ENCODE results near the gene PABPN1.

PABPN1 gene

DNA sequence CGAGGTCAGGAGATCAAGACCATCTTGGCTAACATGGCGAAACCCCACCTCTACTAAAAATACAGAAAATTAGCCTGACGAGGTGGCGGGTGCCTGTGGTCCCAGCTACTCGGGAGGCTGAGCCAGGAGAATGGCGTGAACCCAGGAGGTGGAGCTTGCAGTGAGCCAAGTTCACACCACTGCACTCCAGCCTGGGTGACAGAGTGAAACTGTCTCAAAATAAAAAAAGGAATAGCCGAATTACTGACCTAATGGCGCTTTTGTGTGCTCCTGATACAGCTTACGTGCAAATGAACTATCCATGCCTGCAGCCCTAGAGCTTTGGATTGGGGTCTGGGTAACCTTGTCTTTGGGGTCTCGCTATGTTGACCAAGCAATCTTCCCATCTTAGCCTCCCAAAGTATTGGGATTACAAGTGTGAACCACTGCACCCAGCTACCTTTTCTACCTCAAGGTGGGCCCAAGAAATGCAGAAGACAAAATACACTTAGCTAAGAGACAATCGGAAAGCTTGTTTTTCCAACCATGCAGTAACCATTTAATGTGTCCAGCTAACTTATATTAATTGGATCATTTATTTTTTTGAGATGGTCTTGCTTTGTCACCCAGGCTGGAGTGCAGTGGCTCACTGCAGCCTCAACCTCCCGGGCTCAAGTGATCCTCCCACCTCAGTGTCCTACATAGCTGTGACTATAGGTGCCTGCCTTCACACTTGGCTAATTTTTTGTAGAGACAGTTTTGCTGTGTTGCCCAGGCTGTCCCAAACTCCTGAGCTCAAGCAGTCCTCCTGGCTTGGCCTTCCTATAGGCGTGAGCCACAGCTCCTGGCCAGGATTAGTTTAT is 5.5 kb downstream of the PABPN1 start:
- DNase-seq (ENCODE audit: low read depth, low spot score), result no peak

DNA sequence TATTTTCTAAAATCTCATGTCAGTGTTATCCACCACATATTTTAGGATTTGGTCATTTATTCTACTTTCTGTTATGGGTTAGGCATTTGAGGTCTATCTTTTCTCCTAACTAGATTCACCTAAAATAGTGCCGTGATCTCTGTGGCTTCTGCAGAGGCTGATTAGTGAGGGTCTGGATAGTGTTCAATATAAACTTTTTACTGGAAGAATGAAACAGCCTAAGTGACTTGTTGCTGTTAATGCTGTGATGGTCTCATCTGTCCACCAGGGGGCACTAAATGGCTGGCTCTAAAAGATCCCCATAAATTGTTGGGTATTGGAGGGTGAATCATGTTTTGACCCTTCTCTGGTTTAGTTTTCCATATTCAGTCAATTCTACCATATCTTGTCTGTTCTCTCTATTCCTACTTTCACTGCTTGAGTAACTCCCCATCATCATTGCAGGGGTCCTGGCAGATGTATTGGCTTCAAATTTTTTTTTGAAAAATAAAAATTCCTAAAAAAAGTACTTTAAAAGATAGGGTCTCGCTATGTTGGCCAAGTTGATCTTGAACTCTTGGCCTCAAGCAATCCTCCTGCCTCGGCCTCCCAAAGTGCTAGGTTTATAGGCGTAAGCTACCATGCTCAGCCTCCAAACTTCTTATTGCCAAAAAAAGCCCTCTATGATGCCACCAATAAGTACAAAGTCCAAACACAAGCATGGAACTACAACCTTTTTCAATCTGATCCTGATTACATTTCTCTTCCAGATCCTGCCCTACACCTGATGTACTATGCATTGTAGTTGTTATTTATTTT is 6.9 kb downstream of the PABPN1 start:
- DNase-seq (ENCODE audit: low read depth, low spot score), result peak; percentile 45

DNA sequence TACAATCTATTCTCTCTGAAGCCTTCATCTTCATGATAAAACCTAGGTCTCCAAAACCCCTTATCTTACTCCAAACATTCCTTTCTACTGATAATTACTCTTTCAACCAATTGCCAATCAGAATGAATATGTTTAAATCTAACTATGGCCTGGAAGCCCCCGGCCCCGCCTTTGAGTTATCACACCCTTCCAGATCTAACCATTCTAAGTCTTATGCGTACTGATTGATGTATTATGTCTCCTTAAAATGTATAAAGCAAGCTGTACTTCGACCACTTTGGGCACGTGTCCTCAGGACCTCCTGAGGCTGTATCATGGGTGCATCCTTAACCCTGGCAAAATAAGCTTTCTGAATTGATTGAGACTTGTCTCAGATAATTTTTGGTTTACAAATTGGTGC is 14.4 kb downstream of the PABPN1 start:
- no peak for DNase-seq (ENCODE audit: low read depth, low spot score)

DNA sequence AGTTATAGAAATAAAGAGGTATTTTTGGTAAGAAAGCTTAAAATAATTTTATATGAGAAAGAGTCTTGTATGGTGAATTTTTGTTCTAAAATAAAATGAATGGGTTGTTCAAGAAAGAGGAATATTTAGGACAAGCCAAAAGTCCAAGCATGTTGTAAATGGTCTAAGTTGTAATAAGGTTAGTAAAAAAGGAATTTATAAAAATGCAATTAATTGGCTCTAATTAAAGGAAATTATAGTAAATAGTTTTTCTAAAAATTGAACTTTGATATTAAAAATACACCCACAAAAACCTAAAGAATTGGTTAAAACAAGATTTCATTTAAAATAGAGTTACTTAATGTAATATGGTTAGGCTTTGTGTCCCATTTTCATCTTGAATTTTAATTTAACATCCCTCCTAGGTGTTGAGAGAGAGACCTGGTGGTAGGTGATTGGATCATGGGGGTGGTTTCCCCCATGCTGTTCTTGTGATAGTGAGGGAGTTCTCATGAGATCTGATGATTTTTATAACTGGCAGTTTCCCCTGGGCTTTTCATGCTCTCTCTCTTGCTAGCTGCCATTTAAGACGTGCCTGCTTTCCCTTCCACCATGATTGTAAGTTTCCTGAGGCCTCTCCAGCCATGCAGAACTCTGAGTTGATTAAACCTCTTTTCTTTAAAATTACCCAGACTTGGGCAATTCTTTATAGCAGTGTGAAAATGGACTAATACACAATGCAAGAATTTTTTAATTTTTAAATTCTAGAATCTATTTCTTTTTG is 18.4 kb downstream of the PABPN1 start:
- no peak for DNase-seq (ENCODE audit: low read depth, low spot score)

DNA sequence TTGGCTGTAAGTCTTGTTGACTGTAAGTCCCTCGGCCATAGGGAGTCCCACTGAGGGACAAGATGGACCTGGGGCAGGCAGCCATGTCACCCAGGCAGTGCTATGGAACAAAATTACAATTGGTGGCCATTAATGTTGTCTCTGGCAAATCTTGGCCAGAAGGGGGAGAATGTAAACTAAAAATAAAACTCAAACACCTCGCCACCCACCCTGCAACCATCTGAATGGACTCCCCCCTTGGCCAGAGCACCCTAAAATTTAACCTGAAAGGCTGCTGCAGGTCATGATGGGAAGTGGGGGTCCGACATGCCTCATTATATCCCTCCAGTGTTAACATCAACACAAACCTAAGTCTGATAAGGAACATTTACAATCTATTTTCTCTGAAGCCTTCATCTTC is 23.2 kb downstream of the PABPN1 start:
- no peak for DNase-seq (ENCODE audit: low read depth, low spot score)

DNA sequence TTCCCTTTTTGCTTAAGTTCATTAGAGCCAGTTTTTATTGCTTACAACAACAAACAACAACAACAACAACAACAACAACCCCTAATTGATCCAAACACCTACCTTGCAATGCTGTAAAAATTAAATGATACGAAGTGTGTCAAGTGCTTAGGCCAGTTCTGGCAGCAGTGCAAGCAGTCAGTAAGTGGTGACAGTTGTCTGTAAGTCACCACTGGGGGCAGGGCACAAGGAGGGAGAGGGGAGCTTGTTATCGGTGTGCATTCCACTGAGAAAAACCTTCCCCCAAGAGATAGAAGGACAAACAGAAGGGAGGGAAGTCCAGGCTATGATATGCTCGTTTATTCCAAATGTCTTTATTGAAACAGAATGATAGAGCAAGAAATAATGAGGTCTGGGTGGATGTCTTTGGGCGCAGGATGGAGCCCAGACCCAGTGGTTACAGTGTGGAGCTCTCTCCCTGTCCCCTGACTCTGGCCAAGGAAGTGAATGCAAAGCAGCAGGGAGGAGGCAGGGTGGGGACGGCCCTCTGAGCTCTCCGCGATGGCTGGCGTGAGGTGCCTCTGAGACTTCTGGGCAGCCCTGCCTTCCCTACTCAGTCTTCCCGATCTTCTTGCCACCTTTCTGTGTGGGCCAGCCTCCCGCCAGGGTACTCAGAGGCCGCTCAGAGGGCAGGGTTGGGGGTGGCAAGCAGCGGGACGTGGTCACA is 24.9 kb downstream of the PABPN1 start:
- DNase-seq (ENCODE audit: low read depth, low spot score), result no peak

DNA sequence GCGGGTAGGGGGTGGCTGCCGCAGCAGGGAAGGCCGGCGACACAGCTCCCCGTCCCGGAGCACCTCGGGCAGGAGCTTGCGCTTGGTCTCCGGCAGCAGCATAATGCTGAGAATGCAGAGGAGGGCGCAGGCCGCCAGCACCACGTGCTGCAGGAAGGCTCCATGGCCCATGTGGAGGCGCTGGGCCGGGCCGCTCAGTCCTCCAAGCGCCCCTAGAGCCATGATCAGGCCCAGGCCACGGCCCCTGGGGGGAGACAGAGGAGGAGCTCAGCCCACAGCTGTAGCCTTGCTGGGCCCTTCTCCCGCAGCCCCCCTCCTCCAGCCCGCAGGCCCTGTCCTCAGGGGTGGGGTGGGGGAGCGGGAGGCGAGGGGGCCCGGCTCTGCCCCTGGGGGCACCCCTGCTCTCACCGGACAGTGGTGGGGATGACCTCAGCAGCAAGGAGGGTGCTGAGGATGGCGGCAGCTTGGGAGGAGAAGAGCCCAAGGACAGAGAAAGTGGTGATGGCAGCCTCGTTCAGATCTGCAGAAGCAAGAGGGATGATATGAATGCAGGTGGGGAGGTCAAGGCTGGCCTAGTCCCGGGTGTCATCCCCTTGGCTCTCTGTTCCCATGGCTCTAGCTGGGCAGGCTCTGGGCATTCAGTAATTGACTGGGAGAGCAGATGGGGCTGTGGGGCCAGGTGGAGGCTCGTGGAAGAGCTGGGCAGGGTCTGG is 25.6 kb downstream of the PABPN1 start:
- DNase-seq (ENCODE audit: low read depth, low spot score), result no peak

DNA sequence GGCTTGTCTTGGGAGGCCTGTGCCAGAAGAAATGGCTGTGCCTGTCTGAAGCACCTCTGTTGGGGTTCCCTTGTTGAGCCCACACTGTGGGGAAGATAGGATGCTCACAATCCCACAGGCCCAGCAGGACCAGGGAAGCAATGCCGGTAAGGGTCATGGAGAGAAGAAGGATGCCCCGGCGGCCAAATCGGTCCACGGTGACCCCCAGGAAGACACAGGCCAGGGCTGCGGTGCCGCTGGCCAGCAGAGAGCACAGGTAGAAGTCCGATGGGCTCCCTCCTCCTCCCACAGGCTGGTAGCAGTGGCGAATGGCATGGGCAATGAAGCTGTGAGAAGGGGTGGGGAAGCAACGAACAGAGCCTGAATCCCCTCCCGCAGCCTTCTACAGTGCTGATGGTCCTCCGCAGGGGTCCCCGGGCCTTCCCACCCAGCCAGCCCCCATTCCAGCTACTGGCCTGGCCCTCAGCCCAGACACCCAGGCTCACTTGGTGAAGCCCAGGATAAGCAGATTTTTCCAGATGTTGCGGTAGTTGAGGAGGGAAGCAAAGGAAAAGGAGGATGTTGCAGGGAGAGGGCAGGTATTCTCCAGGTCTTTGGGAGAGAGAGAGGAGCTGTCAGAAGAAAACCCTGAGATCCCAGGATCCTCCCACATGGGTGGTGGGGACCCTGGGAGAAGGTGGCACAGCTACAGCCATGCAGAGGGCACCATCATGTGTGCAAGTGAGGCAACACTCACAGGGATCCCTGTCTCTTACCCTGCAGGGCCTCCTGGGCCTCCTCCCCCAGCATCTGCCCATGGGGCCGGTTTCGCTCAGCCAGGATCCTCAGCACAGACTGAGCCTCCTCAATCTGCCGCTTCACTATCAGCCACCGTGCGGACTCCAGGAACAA is 26.4 kb downstream of the PABPN1 start:
- no peak for DNase-seq (ENCODE audit: low read depth, low spot score)

DNA sequence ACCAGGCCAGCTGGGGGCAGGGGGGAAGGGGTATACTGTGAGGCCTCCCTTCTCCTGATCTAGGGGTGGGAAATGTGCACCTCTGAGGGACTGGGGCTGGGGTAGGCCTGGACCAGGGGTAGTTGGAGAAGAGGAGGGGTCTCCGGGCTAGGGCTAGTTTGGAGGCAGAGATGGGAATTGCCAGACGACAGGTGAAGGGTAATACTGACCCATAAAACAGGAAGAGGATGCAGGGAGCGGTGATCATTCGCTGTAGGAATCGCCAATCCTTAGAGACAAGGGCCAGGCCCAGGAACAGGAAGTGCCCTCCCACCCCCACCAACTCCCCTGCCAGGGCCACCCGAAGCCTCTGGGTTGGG is 27.0 kb downstream of the PABPN1 start:
- DNase-seq (ENCODE audit: low read depth, low spot score), result no peak

DNA sequence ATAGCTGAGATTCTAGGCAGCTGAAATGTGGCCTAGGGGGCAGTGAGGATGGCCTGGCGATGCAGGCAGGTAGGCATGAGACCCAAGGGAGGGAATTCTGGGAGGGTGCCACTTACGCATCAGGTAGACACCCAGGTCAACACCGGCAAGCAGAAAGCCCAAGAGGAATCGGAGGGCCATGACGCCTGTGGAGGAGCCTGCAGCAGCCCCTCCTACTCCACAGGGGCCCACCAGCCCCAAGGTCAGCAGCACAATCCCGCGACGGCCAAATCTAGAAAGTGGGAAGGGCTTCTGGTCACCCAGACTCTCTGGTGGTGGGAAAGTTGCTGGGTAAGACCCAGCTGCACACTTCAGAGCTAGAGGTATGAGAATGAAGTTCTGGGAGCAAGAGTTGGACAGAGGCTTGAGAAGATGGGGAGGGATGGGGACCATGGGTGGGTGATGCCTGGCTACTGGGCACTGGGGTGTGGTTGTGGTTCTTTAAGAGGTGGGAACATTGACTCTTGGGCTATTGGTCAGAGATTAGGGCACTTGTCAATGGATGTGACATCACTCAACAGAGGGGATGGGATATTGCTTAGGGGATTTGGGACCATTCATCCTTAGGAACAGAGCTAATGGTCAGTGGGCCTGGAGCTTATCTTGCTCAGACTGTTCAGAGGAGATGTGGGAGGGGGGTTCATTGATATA is 28.0 kb downstream of the PABPN1 start:
- no peak for DNase-seq (ENCODE audit: low read depth, low spot score)

DNA sequence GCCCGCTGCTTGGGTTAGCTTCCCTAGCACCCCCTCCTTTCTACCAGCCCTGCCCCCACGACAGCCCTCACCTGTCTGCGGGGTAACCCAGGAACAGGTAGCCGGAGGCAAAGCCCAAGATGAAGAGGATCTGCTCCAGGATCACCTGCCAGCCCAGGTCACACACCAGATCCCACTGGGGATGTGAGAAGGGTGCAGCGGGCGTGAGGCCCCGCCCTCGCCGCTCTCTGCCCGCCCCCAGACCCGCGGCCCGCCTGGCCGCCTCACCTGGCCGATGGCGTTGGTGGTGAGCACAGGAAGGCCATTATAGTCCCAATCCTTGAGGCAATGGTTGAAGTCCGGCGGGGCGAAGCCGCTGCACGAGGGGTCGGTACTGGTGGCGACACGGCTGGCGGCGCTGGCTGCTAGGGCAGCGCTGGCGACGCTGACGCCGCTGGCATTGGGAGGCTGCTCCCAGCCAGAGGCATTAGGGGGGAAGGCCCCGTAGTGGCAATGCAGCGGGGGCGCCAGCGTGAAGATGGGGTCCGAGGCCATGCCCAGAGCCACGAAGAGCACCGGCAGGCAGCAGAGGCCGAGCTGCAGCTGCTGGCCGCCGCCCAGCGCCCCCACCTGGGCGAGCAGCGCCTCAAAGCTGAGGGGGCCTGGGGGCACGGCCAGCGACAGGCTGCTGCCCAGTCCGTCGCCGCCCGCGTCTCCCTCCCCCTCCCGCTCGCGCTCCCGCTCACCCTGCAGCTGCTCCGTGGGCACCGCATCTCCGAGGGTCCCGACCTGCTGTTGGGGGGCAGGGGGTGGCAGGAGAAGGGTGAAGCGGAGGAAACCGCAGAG is 30.6 kb downstream of the PABPN1 start:
- no peak for DNase-seq (ENCODE audit: low read depth, low spot score)

DNA sequence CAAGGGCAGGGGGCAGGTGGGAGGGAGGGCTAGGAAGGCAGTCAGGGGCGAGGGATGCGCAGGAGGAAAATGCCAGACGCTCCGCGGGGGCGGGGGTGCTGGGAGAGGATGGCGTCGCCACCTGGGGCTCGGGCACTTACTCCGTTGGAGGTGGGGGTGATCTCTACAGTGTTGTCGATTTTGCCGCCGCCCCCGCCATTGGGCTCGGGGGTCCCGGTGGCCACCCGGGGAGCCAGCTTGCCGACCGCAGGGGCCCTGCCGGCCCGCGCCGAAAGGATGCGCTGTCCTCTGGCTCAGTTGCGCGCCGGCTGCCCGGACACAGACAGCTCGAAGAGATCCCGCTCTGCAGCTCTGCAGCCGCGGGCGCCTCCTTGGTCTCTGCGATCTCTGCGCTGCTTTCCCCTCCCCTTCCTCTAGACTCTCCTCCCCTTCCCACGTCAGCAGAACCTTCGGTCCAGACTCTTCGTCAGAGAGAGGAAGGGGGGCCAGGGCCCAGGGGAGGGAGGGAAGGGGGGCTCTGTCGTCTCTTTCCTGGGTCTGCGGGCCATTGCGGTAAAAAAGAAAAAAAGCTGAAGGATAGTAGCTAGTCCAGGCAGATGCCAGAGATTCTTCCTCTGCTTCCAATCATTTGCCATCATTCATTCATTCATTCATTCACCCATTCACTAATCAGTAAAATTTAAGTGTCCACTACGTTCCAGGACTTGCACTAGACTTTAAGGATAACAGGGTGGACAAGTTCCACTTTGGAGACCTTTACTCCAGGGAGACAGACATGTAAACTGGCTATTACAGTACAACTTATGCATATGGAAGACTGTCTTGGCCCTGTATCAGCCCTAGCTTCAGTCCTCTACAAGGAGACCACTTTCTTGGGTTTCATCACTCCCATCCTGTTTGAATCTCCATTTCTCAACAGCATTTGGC is 31.5 kb downstream of the PABPN1 start, which contains the start of gene SLC22A17:
TSS of gene SLC22A17 (minus strand) at position 382 of the 927 bp plus-strand sequence.
- peak; percentile 19 for DNase-seq (ENCODE audit: low read depth, low spot score)

DNA sequence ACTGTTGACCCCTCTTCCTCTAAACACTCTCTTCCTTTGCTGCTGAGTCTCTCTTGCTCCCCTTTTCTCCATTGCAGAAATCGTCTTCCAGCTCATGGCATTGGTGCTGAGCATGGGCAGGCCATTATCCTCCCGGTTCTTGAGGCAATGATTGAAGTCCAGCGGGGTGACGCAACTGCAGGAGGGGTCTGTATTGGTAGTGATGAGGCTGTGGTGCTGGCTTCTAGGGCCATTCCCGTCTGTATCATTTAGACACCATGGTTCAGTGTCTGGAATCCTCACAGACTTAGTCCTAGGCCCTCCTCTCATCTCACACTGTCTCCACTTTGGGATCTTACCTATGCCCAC is 32.1 kb downstream of the PABPN1 start:
- no peak for DNase-seq (ENCODE audit: low read depth, low spot score)

DNA sequence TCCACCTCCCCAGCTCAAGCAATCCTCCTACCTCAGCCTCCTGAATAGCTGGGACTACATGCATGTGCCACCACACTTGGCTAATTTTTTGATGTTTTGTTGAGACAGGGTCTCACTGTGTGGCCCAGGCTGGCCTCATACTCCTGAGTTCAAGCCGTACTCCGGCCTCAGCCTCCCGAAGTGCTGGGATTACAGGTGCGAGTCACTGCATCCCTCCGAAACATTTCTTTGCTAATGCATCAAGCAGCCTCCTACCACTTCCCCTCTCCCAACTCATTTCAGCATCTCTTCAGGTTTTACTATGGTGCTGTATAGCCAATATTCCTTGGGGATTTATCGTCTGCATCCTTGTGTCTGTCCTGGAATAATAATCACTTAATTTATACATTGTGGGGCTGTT is 33.7 kb downstream of the PABPN1 start:
- DNase-seq (ENCODE audit: low read depth, low spot score), result no peak

DNA sequence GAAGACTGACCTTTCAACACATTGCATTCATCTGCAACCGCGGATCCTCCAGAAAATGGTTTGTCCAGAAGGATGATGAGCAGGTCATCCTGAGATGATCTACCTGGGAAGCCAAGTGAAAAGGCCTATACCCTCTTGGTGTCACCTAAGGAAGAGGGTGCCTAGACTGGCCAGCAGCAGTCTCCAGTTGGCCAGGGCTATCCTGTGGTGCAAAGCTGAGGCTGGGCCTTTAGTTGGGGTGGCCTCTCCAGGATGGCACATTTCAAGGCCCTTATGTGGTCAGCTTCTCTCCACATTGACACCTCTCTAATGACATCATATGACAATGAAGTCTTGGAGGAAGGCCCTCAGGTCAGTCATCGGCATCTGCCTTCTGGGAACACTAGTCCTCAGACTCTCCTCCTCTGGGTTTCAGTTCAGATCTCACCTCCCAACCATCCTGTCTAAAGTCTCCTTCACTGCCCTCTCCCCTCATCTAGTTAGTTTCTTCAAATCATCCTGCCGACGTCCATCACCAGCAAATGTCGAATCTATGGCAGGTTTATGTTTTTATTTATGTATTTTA is 34.7 kb downstream of the PABPN1 start:
- DNase-seq (ENCODE audit: low read depth, low spot score), result no peak

DNA sequence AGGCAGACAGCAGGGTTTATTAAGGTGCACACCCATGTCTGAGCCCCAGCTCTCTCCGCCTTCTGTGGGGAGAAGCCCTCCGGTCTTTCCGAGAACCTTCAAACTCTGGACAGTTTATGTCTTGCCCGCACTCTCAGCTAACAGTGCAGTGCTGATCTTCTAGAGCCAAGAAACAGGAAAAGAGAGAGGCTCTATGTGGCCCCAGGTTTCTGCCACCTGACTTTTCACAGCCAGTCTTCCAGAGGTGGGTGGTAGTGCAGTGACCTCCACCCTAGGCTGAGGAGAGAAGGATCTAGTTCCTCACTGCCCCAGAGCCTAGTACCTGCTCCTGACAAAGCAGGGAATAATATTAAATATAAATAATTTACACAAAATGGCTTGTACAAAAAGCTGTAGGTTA is 35.4 kb downstream of the PABPN1 start:
- no peak for DNase-seq (ENCODE audit: low read depth, low spot score)

DNA sequence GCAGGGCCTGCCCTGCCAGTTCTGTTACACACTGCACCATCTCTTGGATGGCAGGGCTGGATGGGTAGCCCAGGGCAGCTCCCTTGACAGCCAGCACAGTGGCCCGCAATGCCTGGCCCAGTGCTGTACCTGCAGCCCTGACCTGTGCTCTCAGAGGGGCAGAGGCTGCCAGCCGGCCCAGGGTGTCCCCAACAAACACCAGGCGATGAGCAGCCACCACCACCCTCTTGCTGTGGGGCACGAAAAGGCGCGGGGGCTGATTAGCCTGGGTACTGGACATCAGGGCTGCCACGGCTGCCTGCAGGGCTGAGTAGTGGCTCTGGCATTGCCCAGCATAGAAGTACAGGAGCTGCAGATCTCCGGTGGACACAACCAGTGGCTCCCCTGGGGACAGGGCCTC is 36.0 kb downstream of the PABPN1 start:
- DNase-seq (ENCODE audit: low read depth, low spot score), result no peak

Data from activated naive CD8-positive, alpha-beta T cell treated with anti-CD3 and anti-CD28 coated beads, Interleukin-2, amount 50 U/mL, for 16 hours (primary cell).